GM21390 (cell line): ENCODE data around the gene ATP11C.
A peak's percentile ranks its signal among the peaks of the same experiment; 100 is the strongest.
"Not testable (repeated sequence)": the region's sequence is repeated elsewhere in the genome, so short reads cannot be mapped to it uniquely, and the experiment has no call there.

Experiments
- ATAC-seq: cut with Tn5 transposase; IDR thresholded peaks from one replicate; pipeline ENCODE4 v1.9.1; 2021; ENCODE audit not compliant: unreplicated experiment

ATP11C gene

DNA sequence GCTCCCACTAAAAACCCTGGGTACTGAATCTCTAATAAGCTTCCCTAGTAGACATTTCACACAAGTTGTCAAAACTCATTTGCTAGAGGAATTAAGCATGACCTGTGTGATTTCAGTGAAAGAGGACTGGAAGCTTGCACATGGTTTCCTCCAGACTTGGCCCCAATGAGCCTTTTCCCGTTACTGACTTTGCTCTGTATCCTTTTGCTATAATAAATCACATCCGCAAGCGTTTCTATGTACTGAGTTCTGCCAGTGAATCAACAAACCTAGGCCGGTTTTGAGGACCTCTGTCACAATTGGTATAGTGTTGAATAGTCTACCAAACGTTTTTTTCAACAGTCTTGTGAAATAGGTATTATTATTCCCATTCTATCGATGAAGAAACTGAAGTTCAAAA is 8.2 kb downstream of the ATP11C start:
- ATAC-seq: no peak

DNA sequence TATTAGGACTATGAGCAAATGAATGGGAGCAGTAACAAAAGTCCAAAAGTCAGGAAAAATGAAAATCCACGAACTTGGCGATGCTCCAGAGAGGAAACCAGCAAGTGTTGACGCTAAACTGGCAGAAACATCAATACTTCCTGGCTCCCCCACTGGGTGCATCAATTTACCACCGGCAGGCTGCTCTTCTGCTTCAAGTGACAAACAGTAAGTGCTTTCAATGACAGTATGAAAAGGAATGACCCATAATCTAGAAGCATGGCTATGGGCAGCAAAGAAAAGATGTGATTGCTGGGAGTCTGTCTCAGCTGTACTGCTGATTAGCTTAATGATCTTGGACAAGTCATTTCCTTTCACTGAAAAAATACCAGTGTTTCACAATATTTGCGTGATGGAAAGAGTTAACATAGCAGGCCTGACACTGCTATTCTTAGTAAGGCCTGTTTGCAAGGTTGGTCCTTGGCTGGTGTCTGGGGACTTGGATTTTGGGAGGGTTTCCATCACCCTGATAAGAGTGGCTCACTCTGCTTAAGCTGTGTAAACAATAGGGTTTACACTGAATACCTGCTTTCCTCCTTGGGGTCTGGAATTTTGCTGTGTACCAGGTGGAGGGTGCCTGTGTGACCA is 8.7 kb downstream of the ATP11C start:
- no peak for ATAC-seq

DNA sequence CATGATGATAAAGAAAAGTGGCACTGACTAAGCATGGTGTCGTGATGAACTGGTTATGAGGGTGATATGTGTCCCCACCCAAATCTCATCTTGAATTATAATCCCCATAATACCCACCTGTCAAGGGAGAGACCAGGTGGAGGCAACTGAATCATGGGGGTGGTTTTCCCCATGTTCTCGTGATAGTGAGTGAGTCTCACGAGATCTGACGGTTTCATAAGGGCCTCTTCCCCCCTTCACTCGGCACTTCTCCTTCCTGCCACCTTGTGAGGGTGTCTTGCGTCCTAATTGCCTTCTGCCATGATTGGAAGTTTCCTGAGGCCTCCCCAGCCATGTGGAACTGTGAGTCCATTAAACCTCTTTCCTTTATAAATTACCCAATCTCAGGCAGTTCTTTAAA is 11.7 kb downstream of the ATP11C start:
- not testable (repeated sequence) for ATAC-seq

DNA sequence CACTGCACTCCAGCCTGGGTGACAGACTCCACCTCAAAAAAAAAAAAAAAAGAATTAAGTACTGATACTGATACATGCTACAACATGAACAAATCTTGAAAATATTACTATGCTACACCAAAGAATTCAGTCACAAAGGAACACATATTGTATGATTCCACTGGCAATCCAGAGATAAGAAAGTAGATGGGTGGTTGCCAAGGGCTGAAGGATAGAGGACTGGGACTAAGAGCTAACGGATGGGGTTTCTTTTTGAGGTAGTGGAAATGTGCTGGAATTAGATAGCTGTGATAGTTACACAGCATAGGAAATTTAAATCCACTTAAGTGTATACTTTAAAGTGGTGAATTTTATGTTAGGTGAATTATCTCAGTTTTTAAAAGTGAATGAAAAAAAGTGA is 12.5 kb downstream of the ATP11C start:
- no peak for ATAC-seq

DNA sequence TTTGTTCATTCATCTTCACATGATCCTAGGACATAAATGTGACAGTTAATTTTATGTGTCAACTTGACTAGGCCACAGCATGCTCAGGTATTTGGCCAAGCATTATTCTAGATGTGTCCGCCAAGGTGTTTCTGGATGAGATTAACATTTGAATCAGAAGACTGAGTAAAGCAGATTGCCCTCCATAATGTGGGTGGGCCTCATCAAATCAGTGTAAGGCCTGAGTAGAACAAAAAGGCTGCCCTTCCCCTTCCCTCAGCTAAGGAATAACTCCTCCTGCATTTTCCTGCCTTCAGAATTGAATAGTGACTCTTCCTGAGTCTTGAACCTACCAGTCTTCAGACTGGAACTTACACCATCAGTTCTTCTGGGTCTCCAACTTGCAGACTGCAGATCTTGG is 18.4 kb downstream of the ATP11C start:
- no peak for ATAC-seq

DNA sequence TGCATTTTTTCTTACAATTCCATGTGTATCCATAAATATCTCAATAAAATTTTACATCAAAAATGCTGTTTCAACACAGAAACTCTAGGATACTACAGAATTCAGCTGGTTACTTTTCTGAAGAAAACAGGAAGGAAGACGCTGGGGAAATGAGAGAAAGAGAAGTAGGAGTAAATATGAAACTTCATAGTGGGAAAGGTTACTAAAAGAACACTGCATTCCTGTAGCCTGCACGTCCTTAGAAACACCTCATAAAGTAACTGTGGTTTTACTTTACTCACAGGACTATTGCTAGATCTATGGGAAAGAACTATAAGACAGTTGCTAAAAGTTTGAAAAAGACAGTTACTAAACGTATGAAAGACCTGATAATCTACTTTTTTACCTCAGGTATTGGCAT is 23.1 kb downstream of the ATP11C start:
- ATAC-seq: peak; percentile 62

DNA sequence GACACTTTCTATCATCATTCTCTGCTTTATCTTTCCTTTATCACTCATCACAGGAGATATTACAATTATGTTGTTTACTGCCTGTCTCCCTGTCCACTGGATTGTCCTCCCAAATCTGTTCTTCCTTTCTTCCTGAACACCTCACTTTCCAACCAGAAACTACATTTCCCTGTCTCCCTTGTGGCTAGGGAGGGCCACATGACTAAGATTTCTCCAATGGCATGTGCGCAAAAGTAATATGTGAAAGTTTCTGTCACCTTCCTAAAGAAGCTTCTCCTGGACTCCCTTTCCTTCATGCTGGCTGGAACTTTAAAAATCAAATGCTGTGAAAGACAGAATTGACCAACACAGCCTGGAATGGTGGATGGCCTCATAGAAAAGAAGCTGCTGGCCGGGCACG is 25.8 kb downstream of the ATP11C start:
- no peak for ATAC-seq

DNA sequence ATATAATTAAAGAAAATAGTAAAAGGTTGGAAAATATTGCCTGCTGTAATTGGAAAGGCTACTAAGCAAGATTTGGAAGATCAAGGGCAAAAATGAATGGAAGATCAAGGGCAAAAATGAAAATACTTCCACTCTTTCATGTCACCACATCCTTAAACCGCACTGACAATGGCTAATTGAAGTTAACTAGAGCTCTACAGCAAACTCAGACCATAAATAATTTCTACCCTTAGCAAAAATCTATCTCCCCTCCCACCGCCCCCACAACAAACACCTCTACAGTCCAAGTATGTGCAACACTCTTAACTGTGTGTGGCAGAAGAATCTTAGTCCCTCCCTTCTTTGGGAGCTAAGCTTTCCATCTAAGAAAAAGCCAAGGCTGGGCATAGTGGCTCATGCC is 27.1 kb downstream of the ATP11C start:
- no peak for ATAC-seq

DNA sequence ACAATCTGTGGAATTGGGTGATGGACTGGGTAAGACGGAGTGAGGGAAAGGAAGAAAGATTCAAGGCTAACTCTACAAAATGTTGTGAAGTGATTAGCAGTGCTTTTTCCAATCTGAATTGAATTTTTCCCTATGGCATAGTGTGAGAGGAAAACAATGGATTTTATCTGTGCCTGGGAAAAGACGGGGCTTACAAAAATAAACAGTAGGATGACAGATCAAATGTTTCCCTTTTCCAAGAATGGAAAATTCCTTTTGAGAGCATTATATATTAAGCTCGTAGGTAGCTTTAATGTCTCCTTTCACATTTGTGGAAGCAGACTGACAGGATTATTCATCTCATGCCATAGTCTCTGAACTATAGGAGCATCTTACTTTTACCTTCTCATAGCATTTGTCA is 27.8 kb downstream of the ATP11C start:
- no peak for ATAC-seq

DNA sequence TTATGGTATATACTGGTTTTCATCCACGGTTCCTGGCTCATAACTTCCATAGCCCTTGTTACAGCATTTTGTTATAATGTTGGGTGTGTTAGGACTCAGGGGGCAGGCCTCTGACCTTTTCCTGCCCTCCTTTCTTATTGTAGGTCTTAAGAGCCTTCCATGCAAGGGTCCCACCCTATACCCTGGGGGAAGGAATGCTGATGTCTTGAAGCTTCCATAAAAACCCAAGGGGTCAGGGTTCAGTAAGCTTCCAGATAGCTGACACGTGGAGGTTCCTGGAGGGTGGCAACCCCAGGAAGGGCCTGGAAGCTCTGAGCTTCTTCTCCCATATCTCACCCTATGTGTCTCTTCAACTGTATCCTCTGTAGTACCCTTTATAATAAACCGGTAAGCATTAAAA is 29.6 kb downstream of the ATP11C start:
- ATAC-seq: no peak

DNA sequence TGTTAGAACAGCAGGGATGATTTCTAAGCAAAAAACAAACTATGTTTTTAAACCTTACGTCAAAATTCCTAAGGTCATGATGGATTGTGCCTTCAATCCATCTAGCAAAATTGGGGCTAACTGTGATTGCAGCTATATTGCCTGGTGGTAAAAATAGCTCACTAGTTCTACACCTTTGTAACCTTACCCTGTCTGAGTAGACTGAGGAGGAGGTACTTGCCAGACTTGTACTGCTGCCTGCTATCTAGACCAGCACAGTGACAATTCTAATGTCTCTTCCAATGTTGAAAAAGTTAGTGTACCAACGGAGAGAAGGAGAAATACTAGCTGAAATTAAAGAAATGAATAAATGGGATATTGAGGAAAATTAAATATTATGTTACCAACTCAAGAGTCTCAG is 30.3 kb downstream of the ATP11C start:
- ATAC-seq: no peak

DNA sequence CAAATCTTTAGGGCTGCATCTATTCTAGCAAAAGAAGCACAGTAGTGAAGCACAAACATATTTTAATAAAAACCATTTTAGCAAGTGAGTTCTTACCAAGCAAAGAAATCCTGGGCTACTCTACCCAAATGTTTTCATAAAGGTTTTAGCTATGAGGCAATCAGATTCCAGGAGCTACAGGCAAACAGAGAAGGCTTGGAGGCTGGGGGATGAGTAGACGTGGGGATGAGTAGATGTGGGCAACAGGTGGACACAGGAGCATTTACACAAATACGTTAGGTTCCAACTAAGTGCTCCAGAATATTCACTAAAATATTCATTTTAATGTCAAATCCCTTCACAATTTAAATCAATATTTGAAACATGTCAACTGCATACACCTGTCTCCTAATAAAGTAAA is 34.5 kb downstream of the ATP11C start:
- no peak for ATAC-seq

DNA sequence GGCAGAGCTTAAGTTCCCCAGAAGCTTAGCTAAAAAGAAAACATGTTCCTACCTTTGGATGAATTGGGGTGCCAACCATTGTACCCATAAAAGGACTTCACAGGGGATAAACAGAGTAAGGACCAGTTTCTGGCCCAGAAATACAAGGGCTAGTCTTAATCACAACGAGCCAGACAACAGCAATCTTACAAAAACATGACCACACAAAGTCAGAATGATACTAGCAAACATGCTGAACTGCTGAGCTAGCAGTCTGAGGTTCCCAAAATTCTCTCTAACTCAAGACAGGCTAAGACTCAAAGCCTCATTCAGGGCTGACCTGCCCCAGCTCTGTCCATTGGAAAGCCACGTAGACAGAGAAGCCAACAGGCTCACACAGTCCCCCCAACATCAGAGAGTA is 40.3 kb downstream of the ATP11C start:
- peak; percentile 68 for ATAC-seq

DNA sequence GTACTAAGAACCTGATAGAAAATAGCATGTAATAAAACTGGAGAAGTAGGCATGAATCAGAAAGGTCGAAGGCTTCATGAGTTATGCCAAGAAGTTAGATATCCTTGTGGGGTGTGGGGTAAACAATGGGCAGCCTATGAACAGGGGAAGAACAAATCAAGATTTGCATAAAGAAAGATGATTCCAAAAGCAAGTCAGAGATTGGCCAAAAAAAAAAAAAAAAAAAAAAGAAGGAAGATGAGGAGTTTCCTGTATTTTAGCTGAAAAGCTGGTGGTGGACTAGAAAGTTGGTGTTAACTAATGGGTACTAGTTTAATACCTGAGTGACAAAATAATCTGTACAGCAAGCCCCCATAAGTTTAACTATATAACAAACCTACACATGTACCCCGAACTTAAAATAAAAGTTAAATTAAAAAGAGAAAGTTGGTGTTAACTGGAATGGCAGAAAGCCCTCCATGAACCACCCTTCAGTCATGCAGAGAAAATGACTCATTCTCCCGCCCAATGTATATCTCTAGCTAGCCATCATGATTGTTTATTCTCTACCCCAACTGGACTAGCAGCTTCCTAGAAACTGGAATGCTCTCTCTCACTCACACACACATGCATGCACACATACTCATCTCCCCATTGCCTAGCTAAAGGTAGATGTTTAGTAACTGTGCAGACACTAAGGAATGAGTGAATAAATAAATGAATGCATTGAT is 41.7 kb downstream of the ATP11C start:
- ATAC-seq: no peak

DNA sequence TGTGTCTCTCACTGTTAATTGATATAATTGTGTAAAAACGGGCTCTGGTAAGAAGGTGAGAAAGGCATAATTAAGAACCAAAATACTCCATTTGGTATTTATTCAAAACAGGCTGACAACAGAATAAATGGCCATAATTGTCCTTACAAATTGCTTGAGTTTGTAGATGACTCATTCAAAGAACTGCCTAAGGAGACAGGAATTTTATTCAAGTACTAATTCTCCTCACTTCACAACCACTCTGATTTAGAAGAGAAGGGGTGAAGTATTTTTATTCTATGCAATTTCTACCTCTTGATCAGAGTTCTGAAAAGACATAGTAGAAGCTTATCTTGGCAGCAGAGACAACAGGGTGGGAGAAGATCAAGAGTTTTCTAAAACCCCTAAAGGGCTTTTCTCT is 43.1 kb downstream of the ATP11C start:
- ATAC-seq: no peak

DNA sequence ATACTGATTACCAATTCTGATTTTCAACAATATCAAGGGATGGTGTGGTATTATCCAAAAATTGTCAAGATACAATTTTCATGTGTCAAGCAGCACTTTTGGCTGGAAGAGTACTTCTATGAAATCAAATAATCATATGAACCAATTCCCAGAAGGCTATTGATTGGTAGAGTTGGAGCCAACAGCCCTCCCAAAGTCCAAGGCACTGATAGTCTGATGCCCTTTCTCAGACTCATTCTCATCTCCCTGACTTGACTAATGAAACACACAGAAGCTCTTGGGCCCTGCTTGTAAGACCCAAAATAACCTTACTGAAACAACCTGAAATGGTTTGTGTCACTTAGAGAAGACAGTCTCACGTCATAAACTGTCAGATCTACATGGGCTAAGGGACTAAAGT is 48.9 kb downstream of the ATP11C start:
- ATAC-seq: no peak

DNA sequence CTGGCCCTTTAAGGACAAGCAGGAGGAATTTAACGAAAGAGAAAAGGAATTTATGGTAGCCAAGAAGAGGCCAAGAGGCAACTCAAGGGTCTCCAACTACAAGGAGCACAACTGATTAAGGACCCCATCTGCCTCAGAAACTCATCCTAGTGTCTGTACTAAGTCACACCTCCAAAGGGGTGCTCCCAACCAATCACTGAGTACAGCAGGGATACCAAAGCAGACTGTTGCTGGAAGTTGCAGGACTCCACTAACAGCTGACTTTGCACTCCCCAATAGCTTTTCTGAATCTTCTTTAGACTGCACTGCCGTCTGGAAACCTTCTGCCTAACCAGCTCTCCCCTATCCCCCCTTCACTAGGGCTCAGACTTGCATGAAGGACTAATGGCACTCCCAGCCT is 50.6 kb downstream of the ATP11C start:
- no peak for ATAC-seq

DNA sequence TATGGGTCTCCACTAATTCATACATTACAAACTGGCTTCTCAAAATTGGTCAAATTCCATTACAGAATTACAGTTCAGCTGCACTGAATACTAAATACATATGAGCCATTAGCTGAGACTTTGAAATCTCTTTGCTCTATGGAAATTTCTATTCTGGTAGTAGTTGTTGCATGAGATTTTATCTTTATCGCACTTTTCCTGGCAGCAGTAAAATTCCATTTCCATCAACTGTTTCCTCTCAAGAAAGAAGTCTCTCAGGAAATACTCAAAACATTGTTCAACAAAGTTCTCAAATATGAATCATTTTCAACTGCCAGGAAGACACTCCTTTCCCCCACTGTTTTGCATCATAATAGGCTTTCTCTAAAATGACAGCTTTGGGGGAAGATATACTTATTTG is 51.3 kb downstream of the ATP11C start:
- ATAC-seq: no peak

DNA sequence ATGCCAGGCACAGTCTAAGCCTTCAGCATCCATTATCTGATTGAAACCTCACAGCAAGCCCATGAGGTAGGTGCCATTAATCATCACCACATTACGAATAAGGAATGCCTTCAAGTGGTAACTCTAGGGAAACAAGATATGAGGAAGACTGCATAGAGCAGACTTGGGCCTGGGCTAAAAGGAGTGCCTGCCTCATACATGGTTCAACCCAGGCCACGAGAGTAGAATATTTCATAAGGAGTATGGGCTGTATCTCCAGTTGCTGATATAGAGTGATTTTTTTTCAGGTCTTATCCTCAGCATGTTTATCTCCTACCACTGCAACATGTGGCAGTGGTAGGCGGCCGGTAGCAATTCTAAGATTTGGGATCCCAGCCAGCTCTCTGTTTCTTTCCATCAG is 51.7 kb downstream of the ATP11C start:
- no peak for ATAC-seq

DNA sequence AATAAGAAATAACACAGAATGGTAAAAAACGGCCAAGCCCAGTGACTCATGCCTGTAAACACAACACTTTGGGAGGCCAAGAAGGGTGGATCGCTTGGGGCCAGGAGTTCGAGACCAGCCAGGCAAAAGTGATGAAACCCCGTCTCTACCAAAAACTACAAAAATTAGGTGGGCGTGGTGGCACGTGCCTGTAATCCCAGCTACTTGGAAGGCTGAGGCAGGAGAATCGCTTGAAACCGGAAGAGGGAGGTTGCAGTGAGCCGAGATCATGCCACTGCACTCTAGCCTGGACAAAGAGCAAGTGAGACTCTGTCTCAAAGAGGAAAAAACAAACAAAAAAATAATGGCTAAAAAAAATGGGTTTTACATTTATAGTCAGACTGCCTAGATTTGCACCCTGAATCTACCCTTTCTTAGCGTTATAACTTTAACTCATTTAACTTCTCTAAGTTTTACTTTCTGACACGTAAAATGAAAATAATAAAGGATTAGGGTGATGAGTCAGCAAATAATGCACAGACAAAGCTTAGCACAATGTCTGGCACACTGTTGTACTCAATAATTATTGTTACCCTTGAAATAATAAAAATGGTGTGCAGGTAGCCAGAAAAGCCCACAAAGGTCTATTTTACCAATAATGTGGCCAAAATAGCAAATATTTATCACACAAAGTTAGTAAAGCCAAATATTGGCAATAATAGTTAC is 55.0 kb downstream of the ATP11C start:
- ATAC-seq: no peak

DNA sequence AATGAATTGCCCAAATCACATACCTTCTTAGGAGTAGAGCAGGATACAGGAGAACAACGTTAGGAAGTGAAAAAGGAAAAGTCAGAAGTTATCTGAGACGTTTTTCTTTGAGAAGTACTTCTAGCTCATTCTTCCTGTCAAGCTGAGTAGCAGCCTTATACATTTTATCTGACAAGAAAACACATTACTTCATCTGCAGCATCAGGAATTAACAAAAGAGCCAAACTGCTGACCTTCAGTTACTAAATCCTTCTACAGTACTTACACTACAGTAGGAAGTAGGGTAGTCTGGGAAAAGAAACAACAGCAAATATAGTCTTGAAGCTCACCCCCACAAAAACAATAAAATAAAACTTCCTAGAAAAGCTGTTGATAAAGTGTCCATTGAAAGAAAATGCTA is 57.0 kb downstream of the ATP11C start:
- ATAC-seq: no peak

DNA sequence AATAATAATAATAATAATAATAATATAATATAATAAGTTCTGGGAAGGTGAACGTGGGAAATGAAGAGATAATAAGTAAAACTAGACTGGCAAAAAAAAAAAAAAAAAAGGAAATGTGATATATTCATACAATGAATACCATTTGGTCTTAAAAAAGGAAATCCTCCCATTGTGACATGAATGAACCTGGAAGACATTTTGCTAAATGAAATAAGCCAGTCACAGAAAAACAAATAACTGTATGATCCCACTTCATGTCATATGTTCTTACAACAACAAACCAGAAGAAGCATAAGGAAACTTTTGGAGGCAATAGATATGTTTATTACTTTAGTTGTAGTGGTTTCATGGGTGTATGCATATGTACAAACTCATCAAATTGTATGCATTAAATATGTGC is 63.1 kb downstream of the ATP11C start:
- no peak for ATAC-seq
